Measurements from ENCODE around the gene SACM1L.

Gene SACM1L

GRCh38 chr3:45792516-45793172 is 103.4 kb downstream of the SACM1L start:
- DNase-seq = no peak

GRCh38 chr3:45793482-45794176 is 104.4 kb downstream of the SACM1L start:
- no peak for DNase-seq

- DNase-seq = no peak
Observed at GRCh38 chr3:45794177-45794560, 105.0 kb downstream of the SACM1L start.

GRCh38 chr3:45794660-45795059 is 105.5 kb downstream of the SACM1L start:
- DNase-seq = no peak

All from activated effector memory CD4-positive, alpha-beta T cell treated with anti-CD3 and anti-CD28 coated beads, Interleukin-2, amount 50 U/mL, for 16 hours (primary cell).